Natural killer cell (primary cell): ENCODE data around the gene FBXL19. TPM values are rescaled to one million over a fixed set of nuclear protein-coding genes. Genes with fewer than 3 reads are reported as not detected.

Experiments used
- ATAC-seq, 3 donors: fragments of 150-1000 bp in 2 of 3; fragments of 200-7000 bp in 1 of 3; cut with Tn5 transposase; 1 replicate in 1 of 3; 2 replicates in 2 of 3; pipeline ENCODE4 v1.10.0; 2021; ENCODE audit warnings: mild to moderate bottlenecking in 2 of 3, moderate library complexity in 2 of 3
- DNase-seq, 2 donors: peaks; one replicate each; pipeline versions ENCODE4 v3.0.0 to v3.0.0-alpha.2; 2013 to 2021; ENCODE audit warnings: mixed read lengths in 1 of 2
- H3K27ac ChIP-seq: one replicate; pipeline ENCODE4 v1.5.1; 2013; ENCODE audit warnings: mild to moderate bottlenecking, low read length
- H3K27me3 ChIP-seq: one replicate; pipeline ENCODE4 v1.6.1; 2013; ENCODE audit warnings: low read length; ENCODE audit not compliant: control insufficient read depth, insufficient read depth
- H3K36me3 ChIP-seq: one replicate; pipeline ENCODE4 v1.6.1; 2013; ENCODE audit warnings: low read length; ENCODE audit not compliant: control insufficient read depth, insufficient read depth
- H3K4me1 ChIP-seq: one replicate; pipeline ENCODE4 v1.6.1; 2013; ENCODE audit warnings: low read length; ENCODE audit not compliant: control insufficient read depth, insufficient read depth
- H3K4me3 ChIP-seq: one replicate; pipeline ENCODE4 v1.5.1; 2013; ENCODE audit warnings: low read length
- H3K9me3 ChIP-seq: one replicate; pipeline ENCODE4 v1.6.1; 2013; ENCODE audit warnings: low read length; ENCODE audit not compliant: control insufficient read depth, insufficient read depth
- H3K27ac Mint-ChIP-seq, 2 donors: one replicate each; pipeline ENCODE4 v1.8.0; 2022; ENCODE audit warnings: mild to moderate bottlenecking in 2 of 2, mixed read lengths in 2 of 2, moderate library complexity in 1 of 2
- H3K27me3 Mint-ChIP-seq, 2 donors: one replicate each; pipeline ENCODE4 v1.8.0; 2022; ENCODE audit warnings: low read depth in 2 of 2, mixed read lengths in 2 of 2
- H3K36me3 Mint-ChIP-seq: one replicate; pipeline ENCODE4 v1.8.0; 2022; ENCODE audit warnings: mixed read lengths
- H3K4me1 Mint-ChIP-seq, 2 donors: one replicate each; pipeline ENCODE4 v1.8.0; 2022; ENCODE audit warnings: mixed read lengths in 2 of 2
- H3K4me3 Mint-ChIP-seq: one replicate; pipeline ENCODE4 v1.8.0; 2022; ENCODE audit warnings: mild to moderate bottlenecking, moderate library complexity, mixed read lengths
- H3K9me3 Mint-ChIP-seq, 2 donors: one replicate each; pipeline ENCODE4 v1.8.0; 2022; ENCODE audit warnings: mixed read lengths in 2 of 2
- WGBS: methylation state at CpG from one replicate; pipeline ENCODE4 v1.1.7; 2013; ENCODE audit warnings: missing lambda C conversion rate; ENCODE audit not compliant: insufficient coverage; 5-methylcytosine and 5-hydroxymethylcytosine counted together
- intact Hi-C: fragments of 100-400 bp; cut with micrococcal nuclease; formaldehyde crosslinking; loops from one replicate; pipeline ENCODE4 v1.14.2; 2022
- total RNA-seq, 4 donors: library from RNA; stranded (reverse); fragments of 120-200 nt in 1 of 4; gene quantifications; one replicate each; pipeline versions ENCODE4 v1.2.3 to v1.2.4, GENCODE V29; 2013 to 2022
- TF ChIP-seq, protein P1 (sequence below): fragments of 200-600 bp; IDR thresholded peaks from one replicate; pipeline ENCODE4 v1.8.0; 2022; ENCODE audit warnings: antibody characterized with exemption

FBXL19 gene
- total RNA-seq, 3 donors from 2014 or later (not counting 1 experiment from before 2014, with no cell fraction given): 10.1 to 13.3 (median 12.4) TPM

DNA sequence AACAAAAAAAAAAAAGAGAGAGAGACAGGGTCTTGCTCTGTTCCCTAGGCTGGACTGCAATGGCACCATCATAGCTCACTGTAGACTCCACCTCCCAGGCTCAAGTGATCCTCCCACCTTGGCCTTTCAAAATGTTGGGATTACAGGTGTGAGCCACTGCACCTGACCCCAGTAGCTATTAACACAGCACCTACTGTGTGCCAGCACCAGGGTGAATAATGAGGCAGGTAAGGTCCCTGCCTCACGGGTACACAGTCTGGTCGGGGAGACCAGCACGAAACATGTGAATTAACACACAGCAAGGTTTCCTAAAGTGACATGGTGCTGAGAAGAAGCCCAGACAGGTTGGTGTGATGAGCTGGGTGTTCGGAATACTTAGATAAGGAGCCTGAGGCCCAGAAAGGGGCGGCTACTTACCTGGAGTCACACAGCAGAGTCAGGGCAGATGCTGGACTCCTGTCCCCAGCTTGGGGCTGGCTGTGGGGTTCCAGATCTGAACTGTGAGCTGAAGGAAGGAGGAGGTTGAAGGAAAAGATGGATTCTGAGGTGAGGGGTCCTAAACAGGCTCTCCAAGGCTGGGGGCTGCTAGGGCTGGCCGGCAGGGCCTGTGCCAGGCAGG is 10.5 kb upstream of the FBXL19 start:
- intact Hi-C loops: no loop called here
- Mint-ChIP-seq H3K27me3 (no peaks in the 10 kb centered on the region), H3K4me3 (no peak overlapping the region), H3K9me3 (no peaks in the 10 kb centered on the region), H3K27ac (no peak overlapping the region), H3K4me1 (peaks cover 2% of the 10 kb centered on the region in 2 donors), H3K36me3 (no peaks in the 10 kb centered on the region)
- Histone ChIP-seq H3K27ac (no peak overlapping the region), H3K4me1 (peaks cover 3% of the 10 kb centered on the region), H3K27me3 (no peaks in the 10 kb centered on the region), H3K9me3 (no peaks in the 10 kb centered on the region), H3K36me3 (no peaks in the 10 kb centered on the region), H3K4me3 (no peak overlapping the region)
- WGBS: 89% methylated on average over 6 of the region's 6 CpGs
- TF ChIP-seq, protein P1, sequence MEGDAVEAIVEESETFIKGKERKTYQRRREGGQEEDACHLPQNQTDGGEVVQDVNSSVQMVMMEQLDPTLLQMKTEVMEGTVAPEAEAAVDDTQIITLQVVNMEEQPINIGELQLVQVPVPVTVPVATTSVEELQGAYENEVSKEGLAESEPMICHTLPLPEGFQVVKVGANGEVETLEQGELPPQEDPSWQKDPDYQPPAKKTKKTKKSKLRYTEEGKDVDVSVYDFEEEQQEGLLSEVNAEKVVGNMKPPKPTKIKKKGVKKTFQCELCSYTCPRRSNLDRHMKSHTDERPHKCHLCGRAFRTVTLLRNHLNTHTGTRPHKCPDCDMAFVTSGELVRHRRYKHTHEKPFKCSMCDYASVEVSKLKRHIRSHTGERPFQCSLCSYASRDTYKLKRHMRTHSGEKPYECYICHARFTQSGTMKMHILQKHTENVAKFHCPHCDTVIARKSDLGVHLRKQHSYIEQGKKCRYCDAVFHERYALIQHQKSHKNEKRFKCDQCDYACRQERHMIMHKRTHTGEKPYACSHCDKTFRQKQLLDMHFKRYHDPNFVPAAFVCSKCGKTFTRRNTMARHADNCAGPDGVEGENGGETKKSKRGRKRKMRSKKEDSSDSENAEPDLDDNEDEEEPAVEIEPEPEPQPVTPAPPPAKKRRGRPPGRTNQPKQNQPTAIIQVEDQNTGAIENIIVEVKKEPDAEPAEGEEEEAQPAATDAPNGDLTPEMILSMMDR: no peak
- DNase-seq (no peak), ATAC-seq (no peak)

DNA sequence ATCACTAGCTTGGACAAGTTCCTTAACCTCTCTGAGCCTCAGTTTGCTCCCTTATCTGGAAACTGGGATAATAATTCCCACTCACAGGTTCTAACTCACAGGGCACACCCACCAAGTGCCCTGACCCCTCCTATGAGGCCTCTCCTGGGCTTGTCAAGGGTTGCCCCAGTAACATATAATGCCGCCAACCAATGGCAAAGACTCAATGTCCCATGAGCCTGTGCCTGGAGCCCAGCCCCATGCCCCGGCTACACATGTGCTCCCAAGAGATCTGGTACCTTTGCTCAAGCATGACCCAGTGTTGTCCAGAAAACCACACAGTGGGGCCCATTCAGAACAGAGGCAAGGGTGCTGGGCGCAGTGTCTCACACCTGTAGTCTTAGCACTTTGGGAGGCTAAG is 8.5 kb upstream of the FBXL19 start:
- no peak overlapping the region for H3K4me3 ChIP-seq
- WGBS: 77% methylated on average over 3 of the region's 3 CpGs
- no peak overlapping the region for H3K4me3 Mint-ChIP-seq
- intact Hi-C loops: no loop called here
- H3K27me3 Mint-ChIP-seq: no peaks in the 10 kb centered on the region
- no peaks in the 10 kb centered on the region for H3K36me3 Mint-ChIP-seq
- H3K4me1 Mint-ChIP-seq: no peaks in the 10 kb centered on the region
- H3K4me1 ChIP-seq: no peaks in the 10 kb centered on the region
- no peaks in the 10 kb centered on the region for H3K9me3 Mint-ChIP-seq
- no peak overlapping the region for H3K27ac ChIP-seq
- no peaks in the 10 kb centered on the region for H3K9me3 ChIP-seq
- H3K27ac Mint-ChIP-seq: no peak overlapping the region
- ATAC-seq: no peak
- TF ChIP-seq, protein P1: no peak
- no peak for DNase-seq
- no peaks in the 10 kb centered on the region for H3K36me3 ChIP-seq
- H3K27me3 ChIP-seq: no peaks in the 10 kb centered on the region

DNA sequence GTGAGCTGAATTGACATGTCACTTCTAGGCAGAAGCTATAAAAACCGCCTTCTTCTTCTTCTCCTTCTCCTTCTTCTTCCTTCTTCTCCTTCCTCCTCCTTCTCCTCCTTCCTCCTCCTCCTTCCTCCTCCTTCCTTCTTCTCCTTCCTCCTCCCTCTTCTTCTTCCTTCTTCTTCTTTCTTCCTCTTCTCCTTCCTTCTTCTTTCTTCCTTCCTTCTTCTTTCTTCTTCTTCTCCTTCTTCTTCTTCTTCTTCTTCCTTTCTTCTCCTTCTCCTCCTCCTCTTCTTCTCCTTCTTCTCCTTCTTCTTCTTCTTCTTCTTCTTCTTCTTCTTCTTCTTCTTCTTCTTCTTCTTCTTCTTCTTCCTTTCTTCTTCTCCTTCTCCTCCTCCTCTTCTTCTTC is 4.8 kb upstream of the FBXL19 start:
- H3K4me1 Mint-ChIP-seq: peaks cover 10 to 17% of the 10 kb centered on the region in 2 donors
- Histone ChIP-seq H3K27ac (no peak overlapping the region), H3K27me3 (no peaks in the 10 kb centered on the region), H3K36me3 (no peaks in the 10 kb centered on the region), H3K4me1 (peaks cover 10% of the 10 kb centered on the region), H3K9me3 (no peaks in the 10 kb centered on the region), H3K4me3 (no peak overlapping the region)
- TF ChIP-seq, protein P1: no peak
- H3K36me3 Mint-ChIP-seq: no peaks in the 10 kb centered on the region
- 97% methylated on average over 1 of the region's 1 CpG for WGBS
- no peak overlapping the region for H3K27ac Mint-ChIP-seq
- ATAC-seq (no peak), DNase-seq (no peak)
- H3K9me3 Mint-ChIP-seq: no peaks in the 10 kb centered on the region
- no peaks in the 10 kb centered on the region for H3K27me3 Mint-ChIP-seq
- intact Hi-C loops: no loop called here
- H3K4me3 Mint-ChIP-seq: no peak overlapping the region

DNA sequence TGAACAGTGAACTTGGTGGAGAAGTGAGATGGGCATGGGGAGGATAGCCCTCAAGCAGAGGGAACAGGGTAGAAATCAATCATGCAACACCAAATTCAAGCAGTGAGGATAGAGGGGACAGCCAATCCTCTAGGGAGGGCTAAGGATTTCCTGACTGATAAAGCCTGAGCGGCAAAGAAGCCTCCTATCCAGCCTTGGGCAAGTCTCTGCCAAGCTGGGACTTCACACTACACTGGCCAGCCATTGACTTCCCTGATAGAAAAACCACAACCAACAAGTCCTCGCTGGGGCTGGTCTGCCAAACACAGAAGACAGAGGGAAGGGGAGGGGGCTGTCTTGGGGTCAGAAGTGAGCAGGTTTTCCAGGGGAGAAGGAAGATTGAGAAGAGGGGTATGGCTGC is 2.5 kb upstream of the FBXL19 start:
- intact Hi-C loops: loop anchor here (1.0 to 5.0 kb wide), 3 partner anchors 77 to 224 kb away; partner anchors contain the start of genes CFAP119, RNF40 and SRCAP
- H3K4me3 Mint-ChIP-seq: peak overlapping the region; percentile 100
- no peak overlapping the region for H3K4me3 ChIP-seq
- H3K4me1 ChIP-seq: peaks cover 21% of the 10 kb centered on the region
- no peaks in the 10 kb centered on the region for H3K27me3 Mint-ChIP-seq
- no peaks in the 10 kb centered on the region for H3K36me3 Mint-ChIP-seq
- 85% methylated on average over 1 of the region's 2 CpGs for WGBS
- TF ChIP-seq, protein P1: no peak
- no peaks in the 10 kb centered on the region for H3K9me3 Mint-ChIP-seq
- H3K27ac ChIP-seq: no peak overlapping the region
- no peaks in the 10 kb centered on the region for H3K9me3 ChIP-seq
- no peaks in the 10 kb centered on the region for H3K36me3 ChIP-seq
- ATAC-seq (no peak), DNase-seq (no peak)
- peaks cover 10 to 28% of the 10 kb centered on the region in 2 donors for H3K4me1 Mint-ChIP-seq
- peak overlapping the region; percentile 99 to 100 for H3K27ac Mint-ChIP-seq
- no peaks in the 10 kb centered on the region for H3K27me3 ChIP-seq
